CD4-positive, alpha-beta T cell (primary cell): ENCODE results near the gene GCNT2. TPM values are rescaled to one million over a fixed set of nuclear protein-coding genes. Genes with fewer than 3 reads are reported as not detected.

ENCODE experiments used
- ATAC-seq: fragments of 200-7000 bp; cut with Tn5 transposase; one replicate; pipeline ENCODE4 v1.10.0; 2022; ENCODE audit warnings: mild to moderate bottlenecking; ENCODE audit not compliant: poor library complexity
- CTCF ChIA-PET: fragments of 350-600 bp; sonication (Branson Sonifier 250); formaldehyde crosslinking; loops from one replicate; lab custom pipeline; 2021; ENCODE audit warnings: antibody characterized with exemption, inconsistent platforms; lab: Charles Lee
- POLR2A ChIA-PET: fragments of 350-600 bp; sonication (Branson Sonifier 250); formaldehyde crosslinking; loops from one replicate; lab custom pipeline; 2021; ENCODE audit warnings: antibody characterized with exemption, inconsistent platforms; lab: Charles Lee
- DNase-seq, 14 experiments: peaks; one replicate each; pipeline ENCODE4 v3.0.0-alpha.2; 2013 to 2020; ENCODE audit warnings: mixed read lengths in 2 of 14
- H3K27ac ChIP-seq, 2 donors: one replicate each; pipeline versions ENCODE4 v1.5.1 to v1.7.0; 2013; ENCODE audit warnings: low read length in 2 of 2, low read depth in 1 of 2, mild to moderate bottlenecking in 1 of 2
- H3K27me3 ChIP-seq, 2 experiments: 1 replicate in 1 of 2; 2 replicates in 1 of 2; pipeline versions ENCODE4 v1.6.1 to v1.7.0; 2013; ENCODE audit warnings: low read length in 2 of 2, control low read depth in 1 of 2, mild to moderate bottlenecking in 1 of 2, moderate library complexity in 1 of 2; ENCODE audit not compliant: insufficient read depth in 2 of 2, control insufficient read depth in 1 of 2
- H3K36me3 ChIP-seq: one replicate; pipeline ENCODE4 v1.6.1; 2013; ENCODE audit warnings: low read length, control low read depth; ENCODE audit not compliant: insufficient read depth
- H3K4me1 ChIP-seq: one replicate; pipeline ENCODE4 v1.6.1; 2013; ENCODE audit warnings: low read length, control low read depth; ENCODE audit not compliant: insufficient read depth
- H3K4me3 ChIP-seq: one replicate; pipeline ENCODE4 v1.5.1; 2013; ENCODE audit warnings: mild to moderate bottlenecking, low read length, moderate library complexity
- H3K9me3 ChIP-seq, 2 experiments: 1 replicate in 1 of 2; 2 replicates in 1 of 2; pipeline versions ENCODE4 v1.6.1 to v1.7.0; 2013; ENCODE audit warnings: low read length in 2 of 2, mild to moderate bottlenecking in 2 of 2, control low read depth in 1 of 2, moderate library complexity in 1 of 2; ENCODE audit not compliant: control insufficient read depth in 1 of 2, insufficient read depth in 1 of 2
- H3K27ac Mint-ChIP-seq: one replicate; pipeline ENCODE4 v1.8.0; 2020; ENCODE audit warnings: mixed read lengths
- H3K27me3 Mint-ChIP-seq: one replicate; pipeline ENCODE4 v1.8.0; 2021; ENCODE audit warnings: mixed read lengths
- H3K36me3 Mint-ChIP-seq: one replicate; pipeline ENCODE4 v1.8.0; 2021; ENCODE audit warnings: low read depth, mixed read lengths
- H3K4me1 Mint-ChIP-seq: one replicate; pipeline ENCODE4 v1.8.0; 2021; ENCODE audit warnings: low read depth, mixed read lengths
- H3K4me3 Mint-ChIP-seq: one replicate; pipeline ENCODE4 v1.8.0; 2020; ENCODE audit warnings: mild to moderate bottlenecking, mixed read lengths
- H3K9me3 Mint-ChIP-seq: one replicate; pipeline ENCODE4 v1.8.0; 2020; ENCODE audit warnings: mixed read lengths
- intact Hi-C, 2 experiments: fragments of 100-400 bp; cut with DNase I in 1 of 2; cut with micrococcal nuclease in 1 of 2; formaldehyde crosslinking; loops; one replicate each; pipeline versions ENCODE4 v1.15.1 to v1.9.0; 2023 to 2025; cut with DNase I, micrococcal nuclease
- total RNA-seq, 174 experiments: library from RNA in 2 of 174; stranded (reverse) in 2 of 174; gene quantifications; one replicate each; pipeline ENCODE4 v1.2.3 and lab custom pipeline; 2021 to 2026
- TF ChIP-seq, protein P1 (sequence below): fragments of 200-600 bp; IDR thresholded peaks from one replicate; pipeline ENCODE4 v1.8.0; 2022; ENCODE audit warnings: antibody characterized with exemption, mild to moderate bottlenecking

The GCNT2 gene
- total RNA-seq, 2 experiments from 2014 or later, result 1.5 to 1.8 TPM

DNA sequence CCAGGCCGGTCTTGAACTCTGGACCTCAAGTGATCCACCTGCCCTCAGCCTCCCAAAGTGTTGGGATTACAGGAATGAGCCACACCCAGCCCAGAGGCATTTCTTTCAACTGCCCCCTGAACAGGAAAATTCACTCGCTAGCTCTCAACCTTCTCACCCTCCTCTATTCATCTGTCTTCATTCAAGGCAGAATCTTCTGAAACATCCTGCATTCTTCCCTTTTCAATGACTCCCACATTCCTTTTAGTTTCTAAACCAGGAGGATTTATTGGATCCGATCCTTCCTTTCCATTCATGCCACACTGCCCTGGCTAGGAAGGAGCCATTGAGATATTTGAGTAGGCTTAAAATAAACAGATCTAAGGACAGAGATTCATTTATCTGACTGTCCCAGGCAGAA lies 120.4 kb downstream of the GCNT2 start:
- Mint-ChIP-seq H3K4me1 (peaks cover 13% of the 10 kb centered on the region), H3K27me3 (peaks cover 16% of the 10 kb centered on the region), H3K27ac (no peak overlapping the region), H3K36me3 (no peaks in the 10 kb centered on the region), H3K4me3 (no peak overlapping the region), H3K9me3 (no peaks in the 10 kb centered on the region)
- ATAC-seq (no peak), DNase-seq (no peak)
- H3K27me3 ChIP-seq, result no peaks in the 10 kb centered on the region
- no peaks in the 10 kb centered on the region for H3K4me1 ChIP-seq
- TF ChIP-seq, protein P1, sequence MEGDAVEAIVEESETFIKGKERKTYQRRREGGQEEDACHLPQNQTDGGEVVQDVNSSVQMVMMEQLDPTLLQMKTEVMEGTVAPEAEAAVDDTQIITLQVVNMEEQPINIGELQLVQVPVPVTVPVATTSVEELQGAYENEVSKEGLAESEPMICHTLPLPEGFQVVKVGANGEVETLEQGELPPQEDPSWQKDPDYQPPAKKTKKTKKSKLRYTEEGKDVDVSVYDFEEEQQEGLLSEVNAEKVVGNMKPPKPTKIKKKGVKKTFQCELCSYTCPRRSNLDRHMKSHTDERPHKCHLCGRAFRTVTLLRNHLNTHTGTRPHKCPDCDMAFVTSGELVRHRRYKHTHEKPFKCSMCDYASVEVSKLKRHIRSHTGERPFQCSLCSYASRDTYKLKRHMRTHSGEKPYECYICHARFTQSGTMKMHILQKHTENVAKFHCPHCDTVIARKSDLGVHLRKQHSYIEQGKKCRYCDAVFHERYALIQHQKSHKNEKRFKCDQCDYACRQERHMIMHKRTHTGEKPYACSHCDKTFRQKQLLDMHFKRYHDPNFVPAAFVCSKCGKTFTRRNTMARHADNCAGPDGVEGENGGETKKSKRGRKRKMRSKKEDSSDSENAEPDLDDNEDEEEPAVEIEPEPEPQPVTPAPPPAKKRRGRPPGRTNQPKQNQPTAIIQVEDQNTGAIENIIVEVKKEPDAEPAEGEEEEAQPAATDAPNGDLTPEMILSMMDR, result no peak
- no peak overlapping the region for H3K27ac ChIP-seq
- no peaks in the 10 kb centered on the region for H3K9me3 ChIP-seq
- ChIA-PET POLR2A (no interaction called here), CTCF (no interaction called here)
- no peaks in the 10 kb centered on the region for H3K36me3 ChIP-seq
- intact Hi-C loops, result no loop called here
- no peak overlapping the region for H3K4me3 ChIP-seq

DNA sequence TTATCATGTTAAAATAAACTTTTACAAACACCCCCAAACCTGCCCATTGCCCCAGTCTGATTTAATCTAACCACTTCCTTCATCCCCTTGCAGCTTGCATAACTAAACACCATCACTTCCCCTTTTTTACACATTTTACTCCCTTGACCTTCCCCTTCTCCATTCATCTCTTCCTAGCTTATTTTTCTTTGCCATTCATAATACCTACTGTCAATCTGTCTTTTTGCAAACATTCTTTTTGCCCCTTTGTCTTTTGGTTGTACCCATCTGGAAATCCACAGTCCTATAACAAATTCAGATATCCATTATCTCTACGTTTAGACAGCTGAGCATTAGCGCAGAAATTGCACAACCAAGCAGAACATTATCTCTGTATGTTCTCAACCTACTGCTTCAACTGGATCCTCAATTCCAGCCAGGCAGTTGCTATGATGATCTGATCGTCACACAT lies 122.1 kb downstream of the GCNT2 start:
- H3K4me3 ChIP-seq, result no peak overlapping the region
- no peaks in the 10 kb centered on the region for H3K4me1 ChIP-seq
- H3K9me3 ChIP-seq, result no peaks in the 10 kb centered on the region
- H3K9me3 Mint-ChIP-seq, result no peaks in the 10 kb centered on the region
- no peak for ATAC-seq
- TF ChIP-seq, protein P1, result no peak
- CTCF ChIA-PET, result no interaction called here
- no peaks in the 10 kb centered on the region for H3K36me3 Mint-ChIP-seq
- intact Hi-C loops, result no loop called here
- H3K27ac Mint-ChIP-seq, result no peak overlapping the region
- H3K27ac ChIP-seq, result no peak overlapping the region
- no peaks in the 10 kb centered on the region for H3K36me3 ChIP-seq
- H3K27me3 ChIP-seq, result no peaks in the 10 kb centered on the region
- H3K4me1 Mint-ChIP-seq, result peaks cover 13% of the 10 kb centered on the region
- peaks cover 16% of the 10 kb centered on the region for H3K27me3 Mint-ChIP-seq
- POLR2A ChIA-PET, result no interaction called here
- peak in 2 of 14 experiments; percentile 13 to 16 for DNase-seq
- H3K4me3 Mint-ChIP-seq, result no peak overlapping the region

DNA sequence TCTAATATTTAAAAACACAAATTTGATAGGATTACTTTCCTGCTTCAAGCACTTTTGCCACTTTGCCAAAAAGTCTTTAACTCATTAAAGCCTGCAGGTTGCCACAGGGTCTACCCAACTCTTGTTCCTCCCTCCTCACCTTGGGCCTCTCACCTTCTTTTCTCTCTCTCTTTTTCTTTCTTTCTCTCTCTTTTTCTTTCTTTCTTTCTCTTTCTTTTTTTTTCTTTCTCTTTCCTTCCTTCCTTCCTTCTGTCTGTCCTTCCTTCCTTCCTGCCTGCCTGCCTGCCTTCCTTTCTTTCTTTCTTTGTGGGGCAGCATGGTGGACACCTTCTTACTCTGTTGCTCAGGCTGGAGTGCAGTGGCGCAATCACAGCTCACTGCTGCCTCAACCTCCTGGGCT lies 123.1 kb downstream of the GCNT2 start:
- CTCF ChIA-PET, result no interaction called here

More for the DNA sequence above, 123.1 kb downstream of the GCNT2 start:
- Mint-ChIP-seq H3K4me3 (no peak overlapping the region), H3K27ac (no peak overlapping the region), H3K36me3 (no peaks in the 10 kb centered on the region), H3K4me1 (peaks cover 13% of the 10 kb centered on the region), H3K9me3 (no peaks in the 10 kb centered on the region), H3K27me3 (peaks cover 16% of the 10 kb centered on the region)
- POLR2A ChIA-PET, result no interaction called here
- DNase-seq, result no peak
- intact Hi-C loops, result no loop called here
- Histone ChIP-seq H3K9me3 (no peaks in the 10 kb centered on the region), H3K4me1 (no peaks in the 10 kb centered on the region), H3K36me3 (no peaks in the 10 kb centered on the region), H3K27ac (no peak overlapping the region), H3K27me3 (no peaks in the 10 kb centered on the region), H3K4me3 (no peak overlapping the region)
- TF ChIP-seq, protein P1, result no peak
- no peak for ATAC-seq
